GM12865 (cell line): ENCODE results near the gene MYL5.
"Not testable (repeated sequence)": the region's sequence is repeated elsewhere in the genome, so short reads cannot be mapped to it uniquely, and the experiment has no call there.

ENCODE experiments used
- DNase-seq: peaks from one replicate; pipeline ENCODE4 v3.0.0; 2010; ENCODE audit warnings: low read depth
- H3K4me3 ChIP-seq: 2 replicates; pipeline ENCODE4 v1.5.1; 2011; ENCODE audit warnings: mild to moderate bottlenecking, low read depth, low read length, control low read depth
- TF ChIP-seq, protein P1 (sequence below): IDR thresholded peaks from 2 replicates; pipeline ENCODE4 v1.5.1; 2011; ENCODE audit warnings: low read length, control low read depth, low read depth, inconsistent platforms; ENCODE audit not compliant: insufficient read depth; ENCODE audit errors: missing control alignments

Gene MYL5

GRCh38 chr4:664713-665231, 9.6 kb upstream of the MYL5 start:
- TF ChIP-seq, protein P1, sequence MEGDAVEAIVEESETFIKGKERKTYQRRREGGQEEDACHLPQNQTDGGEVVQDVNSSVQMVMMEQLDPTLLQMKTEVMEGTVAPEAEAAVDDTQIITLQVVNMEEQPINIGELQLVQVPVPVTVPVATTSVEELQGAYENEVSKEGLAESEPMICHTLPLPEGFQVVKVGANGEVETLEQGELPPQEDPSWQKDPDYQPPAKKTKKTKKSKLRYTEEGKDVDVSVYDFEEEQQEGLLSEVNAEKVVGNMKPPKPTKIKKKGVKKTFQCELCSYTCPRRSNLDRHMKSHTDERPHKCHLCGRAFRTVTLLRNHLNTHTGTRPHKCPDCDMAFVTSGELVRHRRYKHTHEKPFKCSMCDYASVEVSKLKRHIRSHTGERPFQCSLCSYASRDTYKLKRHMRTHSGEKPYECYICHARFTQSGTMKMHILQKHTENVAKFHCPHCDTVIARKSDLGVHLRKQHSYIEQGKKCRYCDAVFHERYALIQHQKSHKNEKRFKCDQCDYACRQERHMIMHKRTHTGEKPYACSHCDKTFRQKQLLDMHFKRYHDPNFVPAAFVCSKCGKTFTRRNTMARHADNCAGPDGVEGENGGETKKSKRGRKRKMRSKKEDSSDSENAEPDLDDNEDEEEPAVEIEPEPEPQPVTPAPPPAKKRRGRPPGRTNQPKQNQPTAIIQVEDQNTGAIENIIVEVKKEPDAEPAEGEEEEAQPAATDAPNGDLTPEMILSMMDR = no peak
- DNase-seq = no peak
- peak overlapping the region; percentile 64; the same call in 1 of the 2 replicates for H3K4me3 ChIP-seq

DNA sequence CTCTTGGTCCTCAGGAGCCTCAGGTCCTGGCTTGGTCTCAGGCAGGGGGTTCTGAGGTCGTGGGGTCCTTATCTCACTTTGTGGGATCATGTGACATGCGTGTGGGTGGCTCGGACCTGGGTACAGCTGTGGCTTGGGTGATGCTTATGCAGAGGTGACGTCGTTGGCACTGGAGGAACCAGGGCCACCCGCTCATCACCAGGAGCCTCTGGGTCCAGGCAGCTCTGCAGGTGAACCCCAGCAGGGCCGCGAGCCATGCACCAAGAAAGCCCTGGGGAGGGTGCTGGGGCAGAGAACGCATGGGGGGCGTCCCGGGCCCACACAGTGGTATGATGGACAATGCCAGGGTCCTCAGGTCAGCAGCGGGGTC, 9.0 kb upstream of the MYL5 start:
- TF ChIP-seq, protein P1 = no peak
- no peak for DNase-seq
- H3K4me3 ChIP-seq = no peak overlapping the region

GRCh38 chr4:665751-666435, 8.4 kb upstream of the MYL5 start:
- H3K4me3 ChIP-seq = no peak overlapping the region
- no peak for DNase-seq
- TF ChIP-seq, protein P1 = no peak

DNA sequence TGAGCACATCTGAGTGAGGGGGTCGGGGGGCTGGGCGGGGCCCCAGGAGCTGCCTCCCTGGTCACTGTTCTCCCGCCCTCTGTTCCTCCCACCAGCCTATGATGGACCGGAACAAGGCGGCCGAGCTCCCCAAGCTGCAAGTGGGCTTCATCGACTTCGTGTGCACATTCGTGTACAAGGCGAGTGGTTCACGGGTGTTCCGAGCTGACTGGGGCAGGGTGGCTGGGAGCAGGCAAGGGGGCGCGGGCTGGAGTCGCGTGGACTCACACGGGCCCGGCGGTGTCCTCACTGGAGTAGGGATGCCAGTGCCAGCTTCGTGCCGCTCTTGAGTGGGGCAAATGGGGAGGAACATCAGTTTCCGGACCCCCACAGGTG, 7.9 kb upstream of the MYL5 start:
- TF ChIP-seq, protein P1 = no peak
- H3K4me3 ChIP-seq = no peak overlapping the region
- DNase-seq = no peak

DNA sequence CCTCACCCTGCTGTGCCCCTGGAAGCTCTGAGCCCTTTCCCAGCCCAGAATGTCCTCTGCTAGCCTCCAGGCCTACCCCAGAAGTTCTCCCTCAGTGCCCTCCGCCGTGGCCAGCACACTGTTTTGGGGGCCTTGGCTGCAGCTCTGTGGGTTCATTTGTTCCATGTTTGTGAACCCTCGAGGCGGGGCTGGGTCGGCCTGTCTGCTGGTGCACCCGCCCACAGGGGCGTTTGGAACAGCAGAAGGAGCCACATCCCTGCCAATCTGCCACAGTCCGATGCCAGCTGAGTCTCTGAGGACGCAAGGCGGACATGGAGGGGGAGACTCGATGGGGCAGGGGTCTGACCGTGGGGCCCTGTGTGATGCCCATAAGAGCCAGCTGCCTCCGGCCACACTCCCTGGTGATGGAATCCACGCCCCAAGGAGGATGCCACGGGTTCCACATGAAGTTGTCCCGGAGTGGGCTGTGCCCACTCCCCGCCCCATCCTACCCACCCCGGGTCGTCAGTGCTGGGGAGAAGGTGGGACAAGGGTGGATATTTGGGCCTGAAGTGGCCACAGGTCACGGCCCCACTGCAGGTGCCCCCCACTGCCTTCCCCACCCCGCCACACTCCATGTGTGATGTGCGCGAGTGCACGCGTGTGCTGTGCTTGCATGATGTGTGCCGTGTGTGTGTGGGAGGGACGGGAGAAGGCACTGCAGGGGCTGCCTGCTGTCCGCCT, 7.4 kb upstream of the MYL5 start:
- TF ChIP-seq, protein P1 = no peak
- H3K4me3 ChIP-seq = no peak overlapping the region
- DNase-seq = no peak

DNA sequence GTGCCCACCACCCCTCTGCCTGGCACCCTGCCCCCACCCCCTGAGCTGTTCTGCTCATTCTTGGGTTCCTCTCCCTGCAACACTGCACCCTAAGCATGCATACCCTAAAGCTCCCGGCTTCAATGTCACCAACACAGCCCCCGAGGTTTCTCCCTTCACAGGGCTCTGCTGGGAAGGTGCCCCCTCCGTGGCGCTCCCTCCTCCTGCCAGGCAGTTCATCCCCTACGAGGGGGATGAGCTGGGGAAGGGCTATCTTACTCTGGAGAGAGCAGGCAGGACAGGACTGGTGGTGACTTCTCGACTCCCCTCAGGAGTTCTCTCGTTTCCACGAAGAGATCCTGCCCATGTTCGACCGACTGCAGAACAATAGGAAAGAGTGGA, 6.8 kb upstream of the MYL5 start:
- TF ChIP-seq, protein P1 = no peak
- no peak overlapping the region for H3K4me3 ChIP-seq
- no peak for DNase-seq

GRCh38 chr4:668219-668618, 6.1 kb upstream of the MYL5 start:
- DNase-seq, H3K4me3 ChIP-seq: not testable (repeated sequence)

DNA sequence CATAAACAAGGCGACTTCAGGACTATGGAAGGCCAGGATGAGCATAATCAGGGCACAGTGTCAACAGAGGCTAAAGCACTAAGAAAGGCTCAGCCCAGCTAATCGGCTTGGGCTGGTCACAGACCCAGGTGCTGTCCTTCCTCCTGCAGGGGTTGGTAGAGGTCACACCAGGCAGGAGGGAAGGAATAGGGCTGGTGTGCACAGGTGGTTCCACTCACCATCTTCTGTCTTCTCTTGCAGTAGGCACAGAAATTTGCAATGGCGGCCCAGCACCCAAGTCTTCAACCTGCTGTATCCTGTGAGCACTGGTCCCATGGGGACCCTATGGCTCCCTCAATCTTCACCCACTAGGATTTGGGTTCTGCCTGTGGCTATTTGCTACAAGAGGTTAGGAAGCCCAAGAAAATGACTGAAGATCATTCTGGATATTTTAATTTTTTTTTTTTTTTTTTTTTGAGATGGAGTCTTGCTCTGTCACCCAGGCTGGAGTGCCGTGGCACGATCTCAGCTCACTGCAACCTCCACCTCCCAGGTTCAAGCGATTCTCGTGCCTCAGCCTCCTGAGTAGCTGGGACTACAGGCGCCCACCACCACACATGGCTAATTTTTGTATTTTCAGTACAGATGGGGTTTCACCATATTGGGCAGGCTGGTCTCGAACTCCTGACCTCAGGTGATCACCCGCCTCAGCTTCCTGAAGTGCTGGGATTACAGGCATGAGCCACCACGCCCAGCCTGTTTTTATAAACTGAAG, 4.4 kb upstream of the MYL5 start:
- not testable (repeated sequence) for H3K4me3 ChIP-seq, DNase-seq
